GM21576 (cell line): ENCODE results near the gene CLBA1.
"Not testable (repeated sequence)": the region's sequence is repeated elsewhere in the genome, so short reads cannot be mapped to it uniquely, and the experiment has no call there.

ENCODE experiments used
- ATAC-seq: cut with Tn5 transposase; IDR thresholded peaks from one replicate; pipeline ENCODE4 v1.9.1; 2021; ENCODE audit warnings: mild to moderate bottlenecking, moderate library complexity; ENCODE audit not compliant: unreplicated experiment

Gene CLBA1

DNA sequence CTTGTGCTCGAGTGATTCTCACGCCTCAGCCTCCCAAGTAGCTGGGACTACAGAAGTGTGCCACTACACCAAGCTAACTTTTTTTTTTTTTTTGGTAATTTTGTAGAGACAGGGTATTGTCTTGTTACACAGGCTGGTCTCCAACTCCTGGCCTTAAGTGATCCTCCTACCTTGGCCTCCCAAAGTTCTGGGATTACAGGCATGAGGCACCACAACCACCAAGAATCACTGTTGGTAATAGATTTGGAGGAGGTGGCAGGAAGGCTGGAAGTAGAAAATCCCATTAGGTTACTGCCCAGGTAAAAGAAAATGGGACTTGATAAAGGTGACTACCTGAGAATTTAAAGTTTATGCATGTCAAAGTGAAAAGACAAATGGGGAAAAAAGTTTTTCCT is 36.7 kb downstream of the CLBA1 start:
- ATAC-seq = no peak

DNA sequence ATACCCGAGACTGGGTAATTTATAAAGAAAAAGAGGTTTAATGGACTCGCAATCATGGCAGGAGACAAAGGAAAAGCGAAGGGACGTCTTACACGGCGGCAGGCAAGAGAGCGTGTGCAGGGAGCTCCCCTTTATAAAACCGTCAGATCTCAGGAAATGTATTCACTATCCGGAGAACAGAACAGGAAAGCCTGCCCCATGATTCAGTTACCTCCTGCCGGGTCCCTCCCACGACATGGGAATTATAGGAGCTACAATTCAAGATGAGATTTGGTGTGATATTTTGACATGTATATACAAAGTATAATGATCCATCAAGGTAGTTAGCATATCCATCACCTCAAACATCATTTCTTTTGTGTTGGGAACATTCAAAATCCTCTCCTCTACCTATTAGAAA is 37.6 kb downstream of the CLBA1 start:
- ATAC-seq = no peak

DNA sequence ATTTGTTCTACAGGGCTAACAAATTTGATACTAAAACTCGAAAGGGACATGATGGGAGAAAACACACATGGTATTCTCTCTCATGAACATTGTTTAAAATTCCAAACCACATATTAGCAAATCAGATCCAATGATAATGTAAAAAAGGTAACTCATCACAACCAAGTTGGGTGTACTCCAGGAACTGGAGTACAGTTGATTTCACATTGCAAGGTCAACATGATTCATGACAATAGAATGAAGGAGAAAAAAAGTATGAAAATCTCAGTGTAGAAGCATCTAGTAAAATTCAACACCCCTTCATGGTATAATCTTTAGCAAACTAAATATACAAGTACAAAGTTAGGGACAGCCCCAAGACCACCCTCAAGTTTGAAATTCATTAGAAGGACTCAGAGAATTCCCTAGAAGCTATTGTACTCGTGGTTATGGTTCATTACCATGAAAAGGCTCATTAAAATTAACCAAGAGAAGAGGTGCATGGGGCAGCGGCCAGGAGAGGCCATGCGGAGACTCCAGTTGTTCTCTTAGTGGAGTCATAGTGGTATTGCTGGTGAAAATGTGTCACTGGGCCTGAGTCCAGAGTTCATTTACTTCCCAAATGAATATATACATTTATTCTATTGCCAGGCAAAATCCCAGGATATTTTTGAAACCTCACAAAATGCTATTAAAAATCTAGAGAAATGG is 38.3 kb downstream of the CLBA1 start:
- no peak for ATAC-seq

DNA sequence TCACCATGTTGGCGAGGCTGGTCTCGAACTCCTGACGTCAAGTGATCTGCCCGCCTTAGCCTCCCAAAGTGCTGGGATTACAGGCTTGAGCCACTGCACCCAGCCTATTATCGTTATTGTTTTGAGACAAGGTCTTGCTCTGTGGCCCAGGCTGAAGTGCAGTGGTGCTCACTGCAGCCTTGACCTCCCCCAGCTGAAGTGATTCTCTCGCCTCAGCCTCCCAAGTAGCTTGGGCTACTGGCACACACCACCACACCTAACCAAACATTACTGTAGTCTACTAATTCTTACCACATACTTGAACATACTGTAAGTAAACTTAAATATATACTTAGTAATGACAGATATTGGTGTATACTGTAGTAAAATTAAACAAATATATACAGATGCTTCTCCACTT is 39.8 kb downstream of the CLBA1 start:
- ATAC-seq = no peak

DNA sequence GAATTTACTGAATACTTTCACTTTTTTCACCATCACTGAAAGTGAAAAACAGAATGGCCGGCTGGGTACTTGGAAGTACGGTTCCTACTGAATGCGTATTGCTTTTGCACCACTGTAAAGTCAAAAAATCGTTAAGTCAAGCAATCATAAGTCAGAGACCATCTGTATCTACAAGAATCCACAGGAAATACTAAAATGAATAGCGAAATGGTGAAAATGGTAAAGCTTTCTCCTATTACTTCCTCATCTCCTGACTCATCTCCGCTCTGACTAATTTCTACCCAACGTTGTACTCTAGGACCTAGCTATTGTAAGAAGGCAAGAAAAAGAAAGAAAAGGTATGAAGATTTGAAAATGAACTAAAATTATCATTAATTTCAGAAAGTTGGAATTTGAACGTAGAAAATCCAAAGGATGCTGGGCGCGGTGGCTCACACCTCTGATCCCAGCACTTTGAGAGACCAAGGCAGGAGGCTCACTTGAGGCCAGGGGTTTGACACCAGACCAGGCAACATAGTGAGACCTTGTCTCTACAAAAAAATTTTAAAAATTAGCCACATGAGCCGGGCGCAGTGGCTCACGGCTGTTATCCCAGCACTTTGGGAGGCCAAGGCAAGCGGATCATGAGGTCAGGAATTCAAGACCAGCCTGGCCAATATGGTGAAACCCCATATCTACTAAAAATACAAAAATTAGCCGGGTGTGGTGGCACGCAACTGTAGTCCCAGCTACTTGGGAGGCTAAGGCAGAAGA is 40.6 kb downstream of the CLBA1 start:
- no peak for ATAC-seq

DNA sequence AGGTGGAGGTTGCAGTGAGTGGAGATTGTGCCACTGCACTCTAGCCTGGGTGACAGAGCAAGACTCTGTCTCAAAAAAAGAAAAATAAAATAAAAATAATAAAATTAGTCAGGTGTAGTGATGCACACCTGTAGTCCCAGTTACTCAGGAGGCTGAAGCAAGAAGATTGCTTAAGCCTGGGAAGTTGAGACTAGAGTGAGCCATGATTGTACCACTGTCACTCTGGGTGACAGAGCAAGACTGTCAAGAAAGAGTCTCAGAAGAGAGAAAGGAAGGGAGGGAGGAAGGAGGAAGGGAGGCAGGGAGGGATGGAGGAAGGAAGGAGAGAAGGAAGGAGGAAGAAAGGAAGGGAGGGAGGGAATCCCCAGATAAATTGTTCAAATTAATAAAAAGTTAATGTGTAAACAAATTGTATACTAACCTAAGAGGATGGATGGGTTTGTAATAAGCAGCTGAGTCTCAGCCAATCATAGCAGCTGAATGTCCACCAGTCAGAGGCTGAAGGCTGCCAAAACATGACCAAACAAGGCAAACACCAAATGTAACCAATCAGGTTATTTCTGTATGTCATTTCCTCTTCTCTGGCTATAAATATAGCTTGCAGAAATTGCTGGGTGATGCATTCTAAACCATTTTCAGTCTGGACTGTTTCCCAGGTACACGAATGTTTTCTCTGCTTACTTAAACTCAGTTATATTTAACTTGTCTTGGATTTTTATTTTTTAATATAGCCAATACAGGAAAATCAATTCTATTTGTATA is 41.4 kb downstream of the CLBA1 start:
- no peak for ATAC-seq

DNA sequence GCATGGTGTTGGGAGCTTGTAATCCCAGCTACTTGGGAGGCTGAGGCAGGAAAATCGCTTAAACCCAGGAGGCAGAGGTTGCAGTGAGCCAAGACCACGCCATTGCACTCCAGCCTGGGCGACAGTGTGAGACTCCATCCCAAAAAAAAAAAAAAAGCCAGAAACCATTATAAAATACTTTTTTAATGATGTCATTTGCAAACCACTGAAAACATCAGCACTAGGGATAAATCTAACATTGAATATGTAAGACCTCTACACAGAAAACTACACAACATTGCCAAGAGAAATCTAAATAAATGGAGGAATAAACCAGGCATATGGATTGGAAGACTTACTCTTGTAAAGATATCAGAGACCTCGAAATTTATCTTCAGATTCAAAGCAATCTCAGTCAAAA is 42.1 kb downstream of the CLBA1 start:
- ATAC-seq = not testable (repeated sequence)

DNA sequence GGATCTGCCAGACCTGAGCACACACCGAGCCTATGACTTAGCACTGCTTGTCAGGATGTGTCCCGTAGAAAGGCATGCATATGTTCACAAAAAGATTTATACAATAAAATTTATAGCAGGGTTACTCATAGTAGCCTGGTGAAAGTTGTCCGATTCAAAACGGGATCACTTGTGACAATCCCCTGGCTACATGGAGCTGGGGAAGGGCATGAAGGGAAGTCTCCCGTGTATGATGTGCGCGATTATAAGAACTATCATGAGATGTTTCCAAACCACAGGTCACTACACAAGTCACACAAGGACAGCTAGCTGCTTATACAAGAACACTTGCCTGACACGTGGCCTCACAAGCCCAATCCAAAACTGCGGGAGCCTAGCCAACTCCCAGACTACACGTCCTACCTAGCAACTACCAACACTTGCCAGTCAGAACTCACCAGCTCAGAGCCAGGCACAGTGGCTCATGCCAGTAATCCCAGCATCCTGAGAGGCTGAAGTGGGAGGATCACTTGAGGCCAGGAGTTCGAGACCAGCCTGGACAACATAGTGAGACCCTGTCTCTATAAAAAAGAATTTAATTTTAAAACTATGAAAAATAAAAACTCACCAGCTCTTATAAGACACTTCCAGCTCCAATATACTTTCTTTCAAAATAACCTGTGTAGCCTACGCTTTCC is 42.8 kb downstream of the CLBA1 start:
- no peak for ATAC-seq

DNA sequence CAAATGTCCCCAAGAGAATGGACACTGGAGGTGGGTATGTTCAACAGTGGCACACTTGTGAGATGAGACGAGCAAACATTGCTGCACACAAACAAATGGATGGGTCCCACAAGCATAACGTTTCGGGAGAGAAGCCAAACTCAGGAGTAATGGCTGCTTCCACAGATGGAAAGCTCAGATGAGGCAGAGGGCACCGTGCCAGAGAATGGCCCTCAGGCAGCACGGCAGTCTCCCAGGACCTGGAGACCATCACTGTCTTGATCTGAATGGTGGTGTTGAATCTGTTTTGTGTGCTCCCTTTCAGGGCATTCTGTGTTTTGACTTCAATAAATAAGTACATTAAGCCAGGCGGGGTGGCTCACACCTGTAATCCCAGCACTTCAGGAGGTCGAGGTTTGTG is 43.8 kb downstream of the CLBA1 start:
- no peak for ATAC-seq

DNA sequence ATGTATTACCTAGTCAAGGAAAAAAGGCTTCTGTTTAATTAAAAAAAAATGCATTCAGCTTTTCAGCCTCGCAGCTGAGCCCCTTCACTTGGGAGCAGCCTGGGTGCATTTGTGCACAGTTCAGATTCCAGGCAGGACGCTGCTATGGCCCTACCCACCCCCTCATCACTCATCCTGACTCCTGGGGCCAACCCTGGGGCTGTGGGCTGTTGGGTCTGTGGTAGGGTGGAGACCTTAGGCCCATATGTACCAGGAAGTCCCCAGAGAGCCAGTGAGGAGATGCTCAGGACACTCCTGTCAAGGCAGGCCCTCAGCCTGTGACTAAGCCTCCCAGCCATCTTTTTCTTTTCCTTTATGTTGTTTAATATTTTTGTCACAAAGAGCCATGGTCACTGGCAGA is 44.6 kb downstream of the CLBA1 start:
- no peak for ATAC-seq

DNA sequence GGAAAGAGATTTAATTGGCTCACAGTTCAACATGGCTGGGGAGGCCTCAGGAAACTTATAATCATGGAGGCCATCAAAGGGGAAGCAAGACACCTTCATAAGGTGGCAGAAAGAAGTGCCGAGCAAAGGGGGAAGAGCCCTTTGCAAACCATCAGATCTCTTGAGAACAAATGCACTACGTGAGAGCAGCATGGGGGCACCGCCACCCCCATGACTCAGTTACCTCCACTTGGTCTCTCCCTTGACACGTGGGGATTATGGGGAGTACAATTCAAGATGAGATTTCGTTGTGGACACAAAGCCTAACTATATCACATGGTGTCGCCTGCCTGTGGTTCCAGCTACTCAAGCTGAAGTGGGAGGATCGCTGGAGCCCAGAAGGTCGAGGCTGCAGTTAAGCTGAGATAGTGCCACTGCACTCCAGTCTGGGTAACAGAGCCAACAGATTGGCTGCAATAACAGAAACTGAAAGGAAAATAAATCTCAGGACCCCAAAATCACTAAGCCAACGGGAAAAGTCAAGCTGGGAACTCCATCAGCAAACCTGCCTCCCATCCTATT is 45.3 kb downstream of the CLBA1 start:
- no peak for ATAC-seq

DNA sequence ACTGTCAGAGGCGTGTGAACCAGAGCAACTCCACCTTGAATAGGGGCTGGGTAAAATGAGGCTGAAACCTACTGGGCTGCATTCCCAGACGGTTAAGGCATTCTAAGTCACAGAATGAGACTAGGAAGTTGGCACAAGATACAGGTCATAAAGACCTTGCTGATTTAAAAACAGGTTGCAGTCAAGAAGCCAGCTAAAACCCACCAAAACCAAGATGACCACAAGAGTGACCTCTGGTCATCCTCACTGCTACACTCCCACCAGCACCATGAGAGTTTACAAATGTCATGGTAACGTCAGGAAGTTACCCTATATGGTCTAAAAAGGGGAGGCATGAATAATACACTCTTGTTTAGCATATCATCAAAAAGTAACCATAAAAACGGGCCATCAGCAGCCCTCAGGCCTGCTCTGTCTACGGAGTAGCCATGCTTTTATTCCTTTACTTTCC is 46.9 kb downstream of the CLBA1 start:
- ATAC-seq = not testable (repeated sequence)

DNA sequence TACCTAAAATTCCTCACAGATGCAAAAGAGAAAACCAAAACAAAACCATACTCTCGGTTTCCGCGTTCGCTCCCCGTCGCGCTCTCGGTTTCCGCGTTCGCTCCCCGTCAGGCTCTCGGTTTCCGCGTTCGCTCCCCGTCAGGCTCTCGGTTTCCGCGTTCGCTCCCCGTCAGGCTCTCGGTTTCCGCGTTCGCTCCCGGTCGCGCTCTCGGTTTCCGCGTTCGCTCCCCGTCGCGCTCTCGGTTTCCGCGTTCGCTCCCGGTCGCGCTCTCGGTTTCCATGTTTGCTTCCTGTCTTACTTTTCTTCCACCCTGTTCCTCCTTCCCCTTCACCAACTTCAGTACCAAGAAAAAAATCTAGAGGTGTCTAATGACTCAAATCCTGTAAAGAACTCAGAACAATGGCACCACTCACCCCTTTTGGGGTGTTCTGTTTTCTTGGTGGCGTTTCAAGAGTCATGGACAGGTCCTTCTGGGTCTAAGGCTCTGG is 47.9 kb downstream of the CLBA1 start:
- not testable (repeated sequence) for ATAC-seq

DNA sequence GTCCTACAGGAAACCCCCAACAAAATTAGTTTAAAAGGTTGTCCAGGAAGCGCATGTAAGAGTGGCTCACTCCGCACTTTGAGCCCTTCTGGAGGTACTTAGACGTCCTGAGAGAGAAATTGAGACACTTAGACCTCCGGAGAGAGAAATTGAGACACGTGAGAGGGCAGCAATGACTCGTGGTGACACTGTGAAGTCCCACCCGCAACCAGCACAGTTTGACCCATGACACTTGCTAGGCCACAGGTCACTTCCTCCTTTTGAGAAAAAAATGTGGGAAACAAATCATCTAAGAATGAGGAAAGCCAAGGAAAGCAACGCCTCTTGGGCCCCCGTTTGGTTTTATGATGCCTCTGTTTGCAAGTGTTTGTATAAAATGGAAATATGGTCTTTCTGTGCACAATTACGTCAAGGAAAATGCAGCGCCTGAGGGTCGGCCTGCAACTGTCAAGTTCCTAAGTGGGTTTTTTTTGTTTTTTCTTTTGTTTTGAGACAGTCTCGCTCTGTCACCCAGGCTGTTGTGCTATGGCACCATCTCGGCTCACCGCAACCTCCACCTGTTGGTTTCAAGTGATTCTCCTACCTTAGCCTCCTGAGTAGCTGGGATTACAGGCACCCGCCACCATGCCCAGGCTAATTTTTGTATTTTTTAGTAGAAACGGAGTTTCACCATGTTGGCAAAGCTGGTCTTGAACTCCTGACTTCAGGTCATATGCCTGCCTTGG is 48.9 kb downstream of the CLBA1 start:
- no peak for ATAC-seq

DNA sequence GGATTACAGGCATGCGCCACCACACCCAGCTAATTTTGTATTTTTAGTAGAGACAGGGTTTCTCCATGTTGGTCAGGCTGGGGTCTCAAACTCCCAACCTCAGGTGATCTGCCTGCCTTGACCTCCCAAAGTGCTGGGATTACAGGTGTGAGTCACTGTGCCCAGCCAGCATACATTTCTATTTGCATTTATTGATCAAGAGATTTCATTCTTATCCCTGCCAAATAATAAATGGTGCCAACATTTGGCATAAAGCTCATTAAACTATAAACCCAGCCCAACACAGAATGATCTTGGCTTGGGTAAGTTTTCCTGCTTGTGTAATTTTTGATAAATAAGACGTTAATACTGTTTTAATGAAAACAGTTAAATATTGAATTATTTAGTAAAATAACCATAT is 50.0 kb downstream of the CLBA1 start:
- not testable (repeated sequence) for ATAC-seq

DNA sequence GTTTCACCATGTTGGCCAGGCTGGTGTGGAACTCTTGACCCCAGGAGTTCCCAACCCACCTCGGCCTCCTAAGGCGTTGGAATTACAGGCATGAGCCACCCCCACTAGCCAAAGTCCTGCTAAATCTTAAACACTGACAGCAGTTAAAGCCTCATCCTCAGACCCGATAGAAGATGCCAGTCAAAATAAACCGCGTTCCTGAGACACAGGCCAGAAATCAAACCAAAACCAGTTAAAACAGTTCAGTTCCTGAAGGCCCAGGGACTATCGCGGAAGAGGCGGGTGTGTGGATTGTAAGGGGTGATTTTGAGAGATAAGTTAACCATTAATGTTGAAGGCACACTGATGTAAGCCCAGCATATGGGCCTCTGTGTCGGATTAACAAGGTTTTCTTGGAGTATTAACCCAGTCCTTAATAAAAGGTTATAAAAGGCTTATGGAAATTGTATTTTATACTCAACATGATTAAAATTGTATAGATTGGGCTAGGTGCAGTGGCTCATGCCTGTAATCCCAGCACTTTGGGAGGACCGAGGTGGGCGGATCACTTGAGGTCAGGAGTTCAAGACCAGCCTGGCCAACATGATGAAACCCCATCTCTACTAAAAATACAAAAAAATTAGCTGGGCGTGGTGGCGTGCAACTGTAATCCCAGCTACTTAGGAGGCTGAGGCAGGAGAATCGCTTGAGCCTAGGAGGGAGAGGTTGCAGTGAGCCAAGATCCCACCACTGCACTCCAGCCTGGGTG is 54.0 kb downstream of the CLBA1 start:
- no peak for ATAC-seq

DNA sequence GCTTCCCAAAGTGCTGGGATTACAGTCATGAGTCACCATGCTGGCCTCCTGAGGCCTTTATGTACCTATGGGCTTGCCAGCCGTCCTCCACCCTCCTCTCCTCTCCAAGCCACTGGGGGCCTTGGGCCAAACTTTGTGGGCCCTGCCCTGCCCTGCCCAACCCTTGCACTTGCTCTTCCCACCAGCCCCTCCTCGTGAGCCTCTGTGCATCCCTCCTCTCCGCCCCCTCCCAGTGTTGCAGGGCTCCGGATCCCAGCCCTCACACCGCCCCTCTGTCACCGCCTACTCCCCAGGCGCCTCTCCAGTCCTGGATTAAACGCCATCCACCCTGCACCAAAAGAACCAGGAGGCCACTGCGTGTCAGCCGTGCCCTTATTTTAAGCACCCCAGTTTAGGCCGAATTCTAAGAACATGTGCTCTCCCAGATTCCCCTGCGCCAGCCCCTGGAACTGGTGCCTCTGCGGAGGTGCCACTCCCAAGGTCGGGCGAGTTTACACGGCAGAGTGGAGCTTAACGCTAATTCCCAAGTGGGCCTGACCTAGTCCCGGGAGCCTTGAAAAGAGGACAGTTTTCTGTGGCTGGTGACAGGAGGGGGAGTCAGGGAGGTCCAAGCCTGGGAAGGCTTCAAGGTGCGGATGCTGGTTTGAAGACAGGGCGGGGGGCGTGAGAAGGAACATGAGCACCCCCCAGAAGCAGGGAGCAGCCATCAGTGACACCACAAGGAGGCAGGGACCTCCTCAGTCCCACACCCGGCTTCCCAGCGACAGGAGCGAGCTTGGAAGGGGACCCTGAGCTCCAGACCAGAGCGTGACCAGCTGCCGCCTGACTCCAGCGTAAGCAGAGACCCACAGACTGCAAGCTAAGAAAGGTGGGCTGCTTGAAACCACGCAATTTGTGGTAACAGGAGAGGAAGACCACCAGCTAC is 56.5 kb downstream of the CLBA1 start:
- ATAC-seq = no peak

DNA sequence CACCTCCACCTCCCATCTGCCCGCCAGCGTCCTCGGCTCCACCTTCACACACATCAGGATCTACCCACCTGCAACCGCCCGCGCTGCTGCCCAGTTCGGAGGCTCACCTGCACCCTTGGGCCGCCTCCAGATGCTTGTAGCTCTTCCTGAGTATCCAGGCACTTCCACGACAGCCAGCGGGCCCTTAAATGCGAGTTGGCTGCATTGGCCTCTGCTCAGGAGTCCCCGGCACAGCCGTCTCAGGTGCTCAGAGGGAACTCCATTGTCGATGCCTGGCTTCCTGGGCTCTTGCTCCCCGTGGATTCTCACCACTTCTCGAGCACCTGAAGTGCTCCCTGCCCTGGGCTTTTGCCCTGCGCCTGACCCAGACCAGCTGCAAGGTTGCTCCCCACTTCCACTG is 57.2 kb downstream of the CLBA1 start:
- ATAC-seq = no peak
